ENCODE measurements around the gene ZP2.
"Not testable (repeated sequence)": the region's sequence is repeated elsewhere in the genome, so short reads cannot be mapped to it uniquely, and the experiment has no call there.

The ZP2 gene

DNA sequence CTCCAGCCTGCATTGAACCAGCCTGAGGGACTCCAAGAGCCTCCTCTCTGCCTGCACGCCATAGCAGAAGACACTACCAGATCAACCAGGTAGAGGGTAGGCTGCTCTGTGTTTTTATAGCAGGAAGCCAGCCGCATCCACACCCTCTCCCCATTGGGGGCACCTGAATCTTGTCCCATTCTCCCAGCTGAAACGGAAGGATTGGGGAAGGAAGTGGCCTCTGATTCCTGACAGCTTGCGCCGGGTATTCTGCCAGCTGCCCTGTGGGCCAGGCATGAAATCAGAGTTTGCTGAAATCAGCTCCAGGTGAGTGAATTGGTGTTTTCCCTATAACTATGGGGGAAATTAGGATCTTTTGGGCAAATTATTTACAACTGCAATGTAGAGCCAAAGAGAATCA lies at the start of gene ZP2:
Gene ZP2, minus strand, starts transcription at position 89 of the 400 bp plus-strand sequence. Its CDS starts 27 bp downstream, at position 62.
- DNase-seq (ENCODE audit: low read depth): no peak

DNA sequence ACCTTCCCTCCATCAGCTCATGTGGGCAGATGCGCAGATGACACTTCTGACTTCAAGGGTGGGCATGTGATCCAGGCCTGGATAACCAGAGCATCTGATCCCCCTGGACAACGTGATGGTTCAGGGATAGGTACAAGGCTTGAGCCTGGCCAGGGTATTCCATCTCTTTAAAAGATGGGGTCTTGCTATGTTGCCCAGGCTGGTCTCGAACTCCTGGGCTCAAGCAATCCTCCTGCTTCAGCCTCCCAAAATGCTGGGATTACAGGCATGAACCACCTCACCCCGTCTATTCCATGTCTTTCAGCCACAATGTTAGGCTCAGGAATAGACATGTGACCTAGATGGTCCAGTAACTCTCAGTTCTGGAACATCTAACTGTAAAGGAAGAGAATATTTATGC lies 45.9 kb upstream of the ZP2 start:
- DNase-seq (ENCODE audit: low read depth): no peak

DNA sequence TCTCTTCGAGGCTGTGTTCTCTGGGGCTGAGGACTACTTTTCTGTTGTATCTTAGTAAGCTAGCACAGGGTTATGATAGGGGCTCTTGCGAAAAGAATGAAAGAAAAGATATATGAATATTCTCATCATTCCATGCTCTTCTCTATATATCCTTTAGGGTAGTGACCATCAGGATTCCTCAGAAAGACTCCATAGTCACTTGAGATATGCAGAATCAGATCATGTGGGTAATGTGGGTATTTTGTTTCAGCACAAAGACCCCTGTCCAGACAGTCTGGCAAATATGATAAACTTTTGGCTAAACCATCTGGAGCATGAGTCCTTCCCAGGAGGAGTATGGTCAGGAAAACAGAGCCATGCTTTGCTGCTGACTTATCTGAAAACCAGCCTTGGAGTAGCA lies 45.3 kb upstream of the ZP2 start:
- DNase-seq (ENCODE audit: low read depth): no peak

DNA sequence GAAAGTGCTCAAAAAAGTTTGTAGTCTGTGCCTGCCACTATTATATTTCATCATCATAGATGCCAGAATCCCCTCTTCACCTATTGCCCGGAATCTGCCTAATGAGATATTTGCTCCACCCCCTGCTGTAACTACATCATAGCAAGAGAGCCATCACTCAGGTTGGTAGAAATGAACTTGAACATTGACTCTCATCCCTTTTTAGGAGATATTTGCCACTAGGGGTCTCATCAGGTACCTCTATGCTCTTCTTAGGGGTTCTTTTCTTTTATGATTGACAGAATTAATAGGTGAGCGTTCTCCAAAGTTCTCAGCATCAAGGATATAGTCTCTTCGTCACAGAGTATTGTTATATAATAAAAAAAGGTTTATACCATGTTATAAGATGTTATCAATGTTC lies 42.1 kb upstream of the ZP2 start:
- DNase-seq (ENCODE audit: low read depth): no peak

DNA sequence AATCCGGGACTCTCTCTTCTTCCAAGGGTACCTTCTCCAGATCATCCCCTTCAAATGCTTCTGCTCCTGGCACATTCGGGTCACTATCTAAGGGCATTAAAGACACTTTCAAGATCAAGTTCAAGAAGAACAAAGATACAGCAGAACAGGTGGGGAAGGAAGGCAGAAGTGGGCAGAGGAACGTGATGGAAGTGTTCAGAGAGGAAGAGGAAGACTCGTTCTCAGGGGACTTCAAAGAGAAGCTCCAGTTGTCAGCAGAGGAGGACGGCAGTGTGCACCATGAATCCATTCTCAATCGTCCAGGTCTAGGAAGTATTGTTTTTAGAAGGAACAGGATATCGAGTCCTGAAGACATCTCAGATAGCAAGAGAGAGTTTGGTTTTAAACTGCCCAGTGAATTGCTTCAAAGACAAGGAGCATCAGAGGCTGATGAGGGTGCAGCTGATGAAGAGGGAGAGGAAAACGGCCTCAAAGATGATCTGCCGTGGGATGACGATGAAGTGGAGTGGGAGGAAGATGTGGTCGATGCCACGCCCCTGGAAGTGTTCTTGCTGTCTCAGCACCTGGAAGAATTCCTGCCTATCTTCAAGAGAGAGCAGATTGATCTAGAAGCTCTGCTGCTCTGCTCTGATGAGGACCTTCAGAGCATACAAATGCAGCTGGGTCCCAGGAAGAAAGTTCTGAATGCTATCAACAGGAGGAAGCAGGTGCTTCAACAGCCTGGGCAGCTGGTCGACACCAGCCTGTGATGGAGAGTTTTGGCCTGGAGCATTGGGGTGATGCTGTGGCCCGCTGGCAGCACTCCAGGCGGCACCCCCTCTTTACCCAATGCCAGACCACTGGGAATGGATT lies 38.9 kb upstream of the ZP2 start:
- DNase-seq (ENCODE audit: low read depth): no peak

DNA sequence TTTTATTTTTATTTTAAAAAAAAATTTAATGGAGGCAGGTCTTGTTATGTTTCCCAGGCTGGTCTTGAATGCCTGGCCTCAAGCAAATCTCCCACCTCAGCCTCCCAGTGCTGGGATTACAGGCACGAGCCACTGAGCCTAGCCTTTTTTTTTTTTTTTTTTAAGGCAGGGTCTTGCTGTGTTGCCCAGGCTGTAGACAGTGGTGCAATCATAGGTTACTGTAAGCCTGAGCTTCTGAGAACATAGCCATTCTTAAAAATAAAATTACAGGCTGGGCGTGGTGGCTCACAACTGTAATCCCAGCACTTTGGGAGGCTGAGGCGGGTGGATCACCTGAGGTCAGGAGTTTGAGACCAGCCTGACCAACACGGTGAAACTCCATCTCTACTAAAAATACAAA lies 36.8 kb upstream of the ZP2 start:
- DNase-seq (ENCODE audit: low read depth): not testable (repeated sequence)

DNA sequence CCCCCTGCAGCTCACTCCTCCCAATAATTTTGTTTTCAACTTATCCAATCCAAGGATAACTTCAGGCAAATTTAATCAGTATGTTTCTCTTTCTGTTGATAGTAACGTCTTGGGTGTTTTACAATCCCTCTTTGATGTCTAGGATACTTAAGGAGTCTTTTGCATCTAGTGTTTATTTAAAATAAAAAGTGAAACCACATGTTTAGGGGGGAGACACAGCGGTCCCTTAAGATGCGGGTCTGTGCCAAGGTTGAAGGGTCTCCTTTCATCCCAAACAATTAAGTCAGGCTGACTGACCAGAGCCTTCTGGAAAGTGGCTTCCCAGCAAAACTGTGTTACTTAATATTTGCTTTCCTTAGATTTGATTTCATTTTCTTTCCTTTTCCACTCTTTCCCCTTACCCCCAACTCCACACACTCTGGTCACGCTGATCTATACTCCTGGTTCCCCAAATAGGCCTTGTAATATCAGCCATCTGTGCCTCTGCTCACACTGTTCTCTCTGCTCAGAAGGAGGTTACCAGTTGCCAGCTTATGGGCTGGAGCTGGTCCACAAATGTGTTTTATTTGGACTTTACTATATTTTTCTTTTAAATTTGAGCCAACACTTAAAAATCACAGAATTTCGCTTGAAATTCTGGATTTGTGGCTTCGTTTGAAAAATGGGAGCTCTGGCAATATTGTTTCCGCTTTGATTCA lies 33.3 kb upstream of the ZP2 start:
- DNase-seq (ENCODE audit: low read depth): no peak

DNA sequence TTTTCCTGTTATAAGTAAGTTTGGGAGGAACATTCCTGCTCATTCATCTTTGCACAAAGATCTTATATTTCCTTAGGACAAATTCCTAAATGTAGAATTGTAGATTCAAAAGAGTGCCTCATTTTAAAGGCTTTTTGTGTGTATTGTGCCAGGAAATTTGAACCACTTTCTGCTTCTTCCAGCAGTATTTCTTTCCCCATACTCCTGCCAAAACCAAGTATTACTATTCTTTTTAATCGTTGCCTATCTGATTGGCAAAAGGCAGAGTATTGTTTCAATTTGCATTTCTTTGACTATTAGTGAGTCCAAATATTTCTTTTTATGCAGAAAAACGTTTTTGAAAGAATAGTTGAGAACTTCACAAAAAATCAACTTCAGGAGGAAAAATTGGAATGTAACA lies 31.4 kb upstream of the ZP2 start:
- DNase-seq (ENCODE audit: low read depth): no peak

DNA sequence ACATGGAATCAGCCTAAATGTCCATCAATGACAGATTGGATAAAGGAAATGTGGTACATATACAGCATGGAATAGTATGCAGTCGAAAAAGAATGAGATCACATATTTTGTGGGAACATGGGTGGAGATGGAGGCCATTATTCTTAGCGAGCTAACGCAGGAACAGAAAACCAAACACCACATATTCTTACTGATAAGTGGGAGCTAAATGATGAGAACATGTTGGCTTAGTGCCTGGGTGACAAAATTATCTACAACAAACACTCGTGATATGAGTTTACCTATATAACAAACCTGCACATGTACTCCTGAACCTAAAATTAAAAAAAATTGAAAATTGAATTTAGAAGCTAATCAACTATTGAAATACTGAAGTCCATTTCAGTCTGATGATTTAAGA lies 28.3 kb upstream of the ZP2 start:
- no peak for DNase-seq (ENCODE audit: low read depth)

DNA sequence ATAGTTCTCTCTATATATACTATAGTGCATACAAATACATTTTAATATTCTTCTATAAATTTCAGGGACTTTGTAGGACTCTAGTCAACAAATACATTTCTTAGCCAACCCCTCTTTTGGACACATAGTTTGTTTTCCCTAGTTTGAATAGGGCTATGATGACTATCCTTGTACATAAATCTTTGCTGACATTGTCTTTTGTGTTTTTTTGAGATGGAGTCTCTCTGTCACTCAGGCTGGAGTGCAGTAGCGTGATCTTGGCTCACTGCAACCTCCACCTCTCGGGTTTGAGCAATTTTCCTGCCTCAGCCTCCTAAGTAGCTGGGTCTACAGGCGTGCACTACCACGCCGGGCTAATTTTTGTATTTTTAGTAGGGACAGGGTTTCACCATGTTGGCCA lies 25.5 kb upstream of the ZP2 start:
- DNase-seq (ENCODE audit: low read depth): no peak

DNA sequence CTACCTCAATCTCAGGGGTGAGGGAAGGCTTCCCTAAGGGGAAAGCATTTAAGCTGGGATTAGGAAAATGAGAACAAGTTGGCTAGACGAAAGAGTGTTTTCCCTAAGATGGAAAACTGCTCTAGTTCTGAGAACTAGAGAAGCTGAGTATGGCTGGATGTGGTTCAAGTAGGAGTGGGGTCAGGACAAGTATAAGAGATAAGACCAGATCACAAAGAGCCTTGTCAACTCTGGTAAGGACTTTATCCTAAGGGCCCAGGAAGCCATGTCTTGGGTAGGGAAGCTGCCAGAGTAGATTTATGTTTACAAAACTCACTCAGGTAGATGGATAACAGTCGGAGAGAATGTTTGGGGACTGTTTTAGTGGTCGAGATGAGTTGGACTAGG lies 23.8 kb upstream of the ZP2 start:
- DNase-seq (ENCODE audit: low read depth): no peak

DNA sequence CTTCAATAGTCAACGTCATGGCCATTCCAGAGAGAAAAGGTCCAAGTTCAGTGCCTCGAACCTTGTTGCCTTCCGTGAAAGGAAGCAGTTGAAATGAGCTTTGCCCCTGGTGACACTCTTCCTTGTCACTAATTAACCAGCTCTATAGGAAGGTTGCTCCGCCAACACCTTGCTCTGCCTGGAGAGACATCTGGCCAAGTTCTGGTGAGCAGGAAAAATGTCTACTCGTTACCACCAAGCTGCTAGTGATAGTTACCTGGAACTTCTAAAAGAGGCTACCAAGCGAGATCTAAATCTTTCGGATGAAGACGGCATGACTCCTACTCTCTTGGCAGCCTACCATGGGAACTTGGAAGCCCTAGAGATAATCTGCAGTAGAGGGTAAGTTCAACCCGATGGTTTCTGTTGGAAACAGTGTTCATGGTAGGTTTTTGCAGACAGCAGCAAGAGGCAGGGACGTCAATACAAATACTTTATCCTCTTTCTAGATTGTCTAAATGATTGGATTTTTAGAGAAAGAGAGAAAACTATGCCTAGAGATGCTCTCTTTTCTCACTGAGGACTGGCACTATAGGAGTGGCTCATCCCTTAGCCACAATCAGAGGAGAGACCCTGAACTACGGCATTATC lies 22.3 kb upstream of the ZP2 start, which contains the start of gene ANKS4B:
Gene ANKS4B, plus strand, starts transcription at position 179 of the 630 bp plus-strand sequence. Its CDS starts 39 bp downstream, at position 218.
- no peak for DNase-seq (ENCODE audit: low read depth)

DNA sequence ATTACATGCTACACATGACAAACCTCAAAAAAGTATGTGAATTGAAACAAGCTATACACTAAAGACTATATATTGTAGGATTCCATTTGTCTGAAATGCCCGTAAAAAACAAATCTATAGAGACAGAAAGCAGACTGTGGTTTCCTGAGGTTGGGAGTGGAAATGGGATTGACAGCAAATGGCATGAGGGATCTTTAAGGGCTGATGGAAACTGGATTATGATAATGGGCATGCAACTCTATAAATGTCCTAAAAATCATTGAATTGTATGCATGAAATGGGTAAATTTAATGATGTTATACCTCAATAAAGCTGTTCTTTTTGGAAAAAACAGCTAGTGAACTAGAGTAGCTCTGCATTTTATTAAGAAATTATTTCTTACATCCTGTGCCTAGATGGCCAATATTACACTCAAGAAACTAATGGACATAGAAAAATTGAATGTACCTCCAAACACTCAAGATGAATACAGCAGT lies 21.7 kb upstream of the ZP2 start:
- no peak for DNase-seq (ENCODE audit: low read depth)

DNA sequence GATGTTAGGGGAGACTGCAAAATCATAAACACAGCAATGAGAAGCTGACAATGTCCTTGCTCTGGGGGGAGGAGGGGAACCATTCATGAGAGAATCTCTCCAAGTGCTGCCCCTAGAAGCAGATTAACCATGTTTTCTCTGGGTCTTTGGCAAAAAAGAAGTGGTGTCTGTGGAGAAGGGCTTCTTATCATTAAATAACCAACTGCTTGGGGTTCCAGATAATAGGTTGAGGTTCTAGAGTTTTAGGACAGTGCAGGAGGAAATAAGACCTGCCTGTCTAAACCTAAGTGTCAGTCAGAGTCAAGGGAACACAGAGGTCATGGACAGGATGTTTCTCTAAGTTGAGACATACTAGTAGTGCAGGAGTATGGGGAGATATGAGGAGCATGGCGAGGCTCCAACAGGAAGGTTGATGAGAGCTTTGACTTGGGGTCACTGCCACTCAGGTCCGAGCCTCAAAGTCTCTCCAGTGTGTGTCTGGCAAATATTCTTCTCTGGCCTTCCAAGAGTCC lies 17.0 kb upstream of the ZP2 start:
- no peak for DNase-seq (ENCODE audit: low read depth)

DNA sequence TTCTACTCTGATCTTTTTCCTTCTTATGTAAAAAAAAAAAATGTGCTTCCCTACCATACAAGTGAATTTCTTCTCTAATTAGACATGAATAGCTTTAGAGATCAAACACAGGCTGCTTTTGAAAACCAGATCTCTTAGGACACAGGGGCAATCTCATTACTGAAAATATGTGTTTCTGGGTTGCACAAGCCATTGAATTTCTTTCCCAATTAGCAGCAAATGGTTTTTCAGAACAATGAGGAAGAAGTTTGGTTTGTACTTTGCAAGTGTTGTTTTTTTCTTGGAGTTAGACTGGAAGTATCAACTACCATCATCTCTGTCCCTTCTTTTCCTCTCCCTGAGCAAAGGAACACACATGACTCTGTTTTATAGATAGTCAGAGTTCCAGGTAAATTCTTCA lies 16.5 kb upstream of the ZP2 start:
- DNase-seq (ENCODE audit: low read depth): no peak

DNA sequence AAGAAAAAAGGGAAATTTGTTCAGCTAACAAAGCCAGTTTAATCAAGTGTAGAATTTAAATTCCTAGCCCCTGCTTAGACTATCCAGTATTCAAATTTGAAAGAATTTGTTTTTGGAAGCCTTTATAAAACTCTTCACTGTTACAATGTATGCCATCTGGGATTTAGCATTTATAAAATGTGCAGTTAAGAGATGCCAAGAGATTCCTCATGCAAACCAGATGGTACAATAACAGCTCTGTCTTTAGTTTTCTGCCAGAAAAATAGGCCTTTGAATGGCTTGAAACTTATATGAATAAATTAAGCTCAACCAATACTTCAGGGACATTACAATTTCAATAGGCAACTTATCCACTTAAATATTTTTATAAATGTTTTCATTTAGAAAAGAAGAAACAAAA lies 15.4 kb upstream of the ZP2 start:
- DNase-seq (ENCODE audit: low read depth): no peak

DNA sequence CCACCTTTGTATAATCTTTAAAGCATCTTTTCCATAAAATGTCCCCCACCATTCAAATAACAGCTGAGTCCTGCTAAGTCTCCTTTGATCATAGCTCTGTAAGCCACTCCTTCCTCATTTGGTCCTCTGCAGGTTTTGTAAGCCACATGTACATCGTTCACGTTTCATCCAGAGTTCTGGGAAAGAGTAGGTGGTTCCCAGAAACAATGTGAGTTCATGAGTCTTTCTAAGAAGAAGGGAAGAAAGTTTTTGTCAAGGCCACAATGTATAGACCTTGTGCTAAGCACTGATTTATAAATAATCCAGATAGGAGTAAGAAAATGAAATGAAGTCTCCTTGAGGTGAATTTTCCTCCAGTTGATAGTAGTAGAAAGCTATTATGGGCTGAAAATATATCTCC lies 13.4 kb upstream of the ZP2 start:
- no peak for DNase-seq (ENCODE audit: low read depth)

DNA sequence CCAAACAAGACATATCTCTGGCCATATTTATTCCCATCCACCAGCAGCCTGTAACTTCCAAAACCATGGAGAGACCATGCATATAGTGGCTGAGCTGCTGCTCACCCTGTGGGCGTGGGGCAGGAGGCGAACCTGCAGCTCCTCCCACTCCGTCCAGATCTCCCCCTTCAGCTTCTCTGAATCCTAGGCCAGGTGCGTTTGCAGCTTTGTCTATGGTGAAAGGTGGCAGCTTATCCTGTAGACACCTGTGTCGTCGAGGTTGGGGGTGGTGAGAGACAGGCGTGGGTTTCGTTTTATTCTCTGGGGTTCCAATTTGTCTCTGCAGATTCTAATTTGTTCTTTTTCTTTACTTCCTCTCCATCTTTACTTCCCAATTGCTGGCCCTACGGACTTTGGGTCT lies 12.4 kb upstream of the ZP2 start:
- no peak for DNase-seq (ENCODE audit: low read depth)

DNA sequence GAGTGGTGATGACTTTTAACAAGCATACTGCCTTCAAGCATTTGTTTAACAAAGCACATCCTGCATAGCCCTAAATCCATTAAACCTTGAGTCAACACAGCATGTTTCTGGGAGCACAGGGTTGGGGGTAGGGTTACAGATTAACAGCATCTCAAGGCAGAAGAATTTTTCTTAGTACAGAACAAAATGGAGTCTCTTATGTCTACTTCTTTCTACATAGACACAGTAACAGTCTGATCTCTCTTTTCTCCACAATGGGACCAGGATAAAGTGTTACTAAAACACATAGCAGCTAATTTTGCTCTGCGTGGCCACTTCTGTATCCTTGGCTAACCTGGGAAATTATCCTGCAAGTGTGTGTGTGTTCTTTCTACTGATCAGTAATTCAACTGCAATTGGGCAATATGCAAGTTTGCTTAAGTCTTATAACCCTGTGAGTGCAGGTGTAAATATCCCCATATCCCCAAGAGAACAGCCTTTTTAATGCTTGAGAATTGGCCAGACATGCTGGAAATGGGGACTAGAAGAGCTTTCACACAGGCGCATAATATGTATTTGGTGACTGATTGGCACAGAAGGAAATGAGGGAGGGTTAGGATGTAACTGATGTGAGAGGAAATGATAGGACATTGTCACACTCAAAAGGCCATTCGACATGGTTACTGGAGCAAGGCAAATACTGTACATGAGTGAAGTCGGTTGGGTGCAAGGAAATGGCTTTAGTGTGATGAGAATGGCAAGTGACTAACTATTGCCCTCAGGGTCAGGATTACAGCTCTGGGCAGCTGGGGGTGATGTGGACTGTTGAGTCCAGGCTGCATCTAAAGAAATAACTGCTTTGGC lies 11.3 kb upstream of the ZP2 start:
- no peak for DNase-seq (ENCODE audit: low read depth)

DNA sequence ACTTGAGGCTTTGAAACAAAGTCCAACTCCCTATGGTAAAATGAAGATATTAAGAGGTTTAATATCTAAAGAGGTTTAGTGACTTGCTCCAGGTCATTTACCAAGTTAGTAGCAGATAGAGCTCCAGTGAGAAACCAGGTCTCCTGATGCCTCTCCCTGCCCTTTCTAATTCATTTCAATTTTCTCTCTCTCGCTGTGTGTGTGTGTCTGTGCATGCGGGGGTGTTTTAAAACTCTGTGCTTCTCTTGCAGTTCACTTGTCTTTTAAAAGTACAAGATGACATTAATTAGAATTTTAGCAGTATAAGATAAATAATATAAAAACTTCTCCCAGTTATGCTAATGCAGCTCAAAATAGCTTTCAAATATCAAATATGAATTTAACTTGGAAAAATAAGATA lies 8.2 kb upstream of the ZP2 start:
- DNase-seq (ENCODE audit: low read depth): no peak

DNA sequence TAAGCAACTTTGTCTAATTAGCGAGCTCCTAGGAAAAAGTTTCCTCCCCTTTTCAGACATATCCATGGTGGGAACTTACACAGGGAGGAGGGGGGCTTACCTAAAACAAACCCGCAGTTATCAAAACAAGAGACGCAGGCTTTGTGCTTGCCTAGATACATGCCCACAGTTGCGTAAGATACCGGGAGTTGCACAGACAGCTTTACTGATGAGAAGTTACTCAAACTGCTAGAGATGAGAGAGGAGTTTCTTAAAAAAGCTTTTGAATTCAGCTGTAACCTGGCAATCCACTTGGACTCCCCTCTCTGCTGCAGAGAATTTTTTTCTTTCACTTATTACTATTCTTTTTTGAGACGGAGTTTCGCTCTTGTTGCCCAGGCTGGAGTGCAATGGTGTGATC lies 6.8 kb upstream of the ZP2 start:
- DNase-seq (ENCODE audit: low read depth): no peak

DNA sequence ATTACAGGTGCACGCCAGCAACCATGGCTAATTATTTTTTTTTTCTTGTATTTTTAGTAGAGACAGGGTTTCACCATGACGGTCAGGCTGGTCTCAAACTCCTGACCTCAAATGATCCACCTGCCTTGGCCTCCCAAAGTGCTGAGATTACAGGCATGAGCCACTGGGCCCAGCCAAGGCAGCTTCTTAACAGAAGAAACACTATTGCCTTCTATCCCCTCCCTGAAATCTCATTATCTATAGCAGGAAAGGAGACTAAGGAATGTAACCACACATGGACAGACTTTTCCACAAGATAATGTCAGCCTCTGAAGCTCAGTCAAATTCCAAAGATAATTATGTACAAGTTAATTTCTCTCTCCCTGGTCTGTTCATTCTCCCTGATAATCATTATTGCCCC lies 5.7 kb upstream of the ZP2 start:
- no peak for DNase-seq (ENCODE audit: low read depth)
